GM23338 (cell line): ENCODE data around the gene TMEM87B. TPM values are rescaled to one million over a fixed set of nuclear protein-coding genes. Genes with fewer than 3 reads are reported as not detected.

Source experiments
- ATAC-seq: fragments of 200-7000 bp; cut with Tn5 transposase; 3 replicates; pipeline ENCODE4 v1.9.1; 2020
- DNase-seq: peaks from one replicate; pipeline ENCODE4 v3.0.0-alpha.2; 2015; ENCODE audit warnings: low spot score
- H2AFZ ChIP-seq: fragments of 200-600 bp; sonication (generic); 2 replicates; pipeline ENCODE4 v1.8.0; 2016; ENCODE audit warnings: antibody characterized with exemption, mild to moderate bottlenecking, moderate library complexity
- H3F3A ChIP-seq: fragments of 200-600 bp; sonication (generic); replicated peaks from 2 replicates; pipeline ENCODE4 v1.8.0; 2017; ENCODE audit warnings: antibody characterized with exemption, mixed run types, low read depth
- H3K27ac ChIP-seq: fragments of 200-600 bp; sonication (generic); 2 replicates; pipeline ENCODE4 v1.6.1; 2016; ENCODE audit warnings: low read depth
- H3K27me3 ChIP-seq: fragments of 200-600 bp; sonication (generic); 2 replicates; pipeline ENCODE4 v1.8.0; 2016; ENCODE audit warnings: mild to moderate bottlenecking, mixed run types, moderate library complexity; ENCODE audit not compliant: insufficient read depth
- H3K36me3 ChIP-seq: fragments of 200-600 bp; sonication (generic); 2 replicates; pipeline ENCODE4 v1.8.0; 2016; ENCODE audit warnings: mild to moderate bottlenecking; ENCODE audit not compliant: insufficient read depth
- H3K4me1 ChIP-seq: fragments of 200-600 bp; sonication (generic); 2 replicates; pipeline ENCODE4 v1.8.0; 2016; ENCODE audit warnings: mild to moderate bottlenecking, moderate library complexity; ENCODE audit not compliant: insufficient read depth
- H3K4me2 ChIP-seq: fragments of 200-600 bp; sonication (generic); 2 replicates; pipeline ENCODE4 v1.7.1; 2017; ENCODE audit warnings: mixed run types
- H3K4me3 ChIP-seq: fragments of 200-600 bp; sonication (generic); 2 replicates; pipeline ENCODE4 v1.6.1; 2016; ENCODE audit warnings: mixed run types
- H3K79me2 ChIP-seq: fragments of 200-600 bp; sonication (generic); replicated peaks from 2 replicates; pipeline ENCODE4 v1.8.0; 2017; ENCODE audit warnings: mild to moderate bottlenecking; ENCODE audit not compliant: insufficient read depth
- H3K9me2 ChIP-seq: fragments of 200-600 bp; sonication (generic); 2 replicates; pipeline ENCODE4 v1.8.0; 2017; ENCODE audit not compliant: insufficient read depth
- H4K20me1 ChIP-seq: fragments of 200-600 bp; sonication (generic); replicated peaks from 2 replicates; pipeline ENCODE4 v1.8.0; 2017; ENCODE audit warnings: mild to moderate bottlenecking; ENCODE audit not compliant: insufficient read depth
- H3K27ac Mint-ChIP-seq: 2 replicates; pipeline ENCODE4 v1.8.0; 2020; ENCODE audit warnings: inconsistent platforms, mild to moderate bottlenecking, moderate library complexity, mixed read lengths
- H3K27me3 Mint-ChIP-seq: 3 replicates; pipeline ENCODE4 v1.8.0; 2022; ENCODE audit warnings: low read depth, mild to moderate bottlenecking, moderate library complexity, mixed read lengths, inconsistent platforms; ENCODE audit not compliant: insufficient read depth, poor library complexity
- H3K36me3 Mint-ChIP-seq: 3 replicates; pipeline ENCODE4 v1.8.0; 2021; ENCODE audit warnings: low read depth, mild to moderate bottlenecking, inconsistent platforms, moderate library complexity, mixed read lengths
- H3K4me1 Mint-ChIP-seq: 3 replicates; pipeline ENCODE4 v1.8.0; 2020; ENCODE audit warnings: mild to moderate bottlenecking, inconsistent platforms, mixed read lengths
- H3K4me3 Mint-ChIP-seq: 3 replicates; pipeline ENCODE4 v1.8.0; 2021; ENCODE audit warnings: moderate library complexity, mild to moderate bottlenecking, inconsistent platforms, mixed read lengths
- H3K9me3 Mint-ChIP-seq: 3 replicates; pipeline ENCODE4 v1.8.0; 2020; ENCODE audit warnings: moderate library complexity, mild to moderate bottlenecking, inconsistent platforms, mixed read lengths
- CREB1 ChIP-seq: fragments of 250-450 bp; sonication (Bioruptor Pico); IDR thresholded peaks from 2 replicates; pipeline ENCODE4 v1.5.0; 2020; ENCODE audit warnings: low read depth, mild to moderate bottlenecking, moderate library complexity
- CTCF ChIP-seq, 2 experiments: fragments of 200-600 bp in 1 of 2; sonication (generic) in 1 of 2; conservative IDR thresholded peaks; 2 replicates each; pipeline versions ENCODE4 v1.5.1 to v1.6.1; 2016 to 2017; ENCODE audit warnings: antibody characterized with exemption in 2 of 2, low read depth in 2 of 2, mild to moderate bottlenecking in 2 of 2, moderate library complexity in 1 of 2
- EZH2 ChIP-seq: fragments of 200-600 bp; sonication (generic); IDR thresholded peaks from one replicate; pipeline ENCODE4 v1.8.0; 2017; ENCODE audit warnings: antibody characterized with exemption, mild to moderate bottlenecking, low read depth; ENCODE audit not compliant: unreplicated experiment
- EZH2phosphoT487 ChIP-seq: fragments of 200-600 bp; sonication (generic); IDR thresholded peaks from one replicate; pipeline ENCODE4 v1.8.1; 2018; ENCODE audit warnings: antibody characterized with exemption; ENCODE audit not compliant: unreplicated experiment
- NANOG ChIP-seq: IDR thresholded peaks from 2 replicates; pipeline ENCODE4 v1.6.1; 2016; ENCODE audit warnings: antibody characterized with exemption, borderline replicate concordance
- POLR2AphosphoS5 ChIP-seq: IDR thresholded peaks from 2 replicates; pipeline ENCODE4 v1.6.1; 2016; ENCODE audit warnings: antibody characterized with exemption, low read depth
- REST ChIP-seq: IDR thresholded peaks from one replicate; pipeline ENCODE4 v1.6.1; 2018; ENCODE audit warnings: antibody characterized with exemption; ENCODE audit not compliant: unreplicated experiment
- ZNF114 ChIP-seq: fragments of 250-450 bp; sonication (Bioruptor Pico); IDR thresholded peaks from 2 replicates; pipeline ENCODE4 v1.5.0; 2020; ENCODE audit warnings: mild to moderate bottlenecking, moderate library complexity
- ZNF331 ChIP-seq: fragments of 250-450 bp; sonication (Bioruptor Pico); IDR thresholded peaks from 2 replicates; pipeline ENCODE4 v1.5.0; 2020; ENCODE audit warnings: low read depth, mild to moderate bottlenecking, moderate library complexity
- polyA plus RNA-seq: library from polyadenylated mRNA; unstranded; fragments of >200 nt; fragmentation: Nextera tagmentation; extraction: Ambion mirVana; gene quantifications from 2 replicates; pipeline ENCODE4 v1.2.1, GENCODE V29; 2016
- total RNA-seq: library from RNA; depleted of rRNA; stranded (reverse); fragments of >200 nt; shearing (Covaris generic); gene quantifications from 2 replicates; pipeline ENCODE4 v1.2.3, GENCODE V29; 2014
- TF ChIP-seq, protein P1 (sequence below): IDR thresholded peaks from 2 replicates; pipeline ENCODE4 v1.6.1; 2016; ENCODE audit warnings: antibody characterized with exemption

Gene TMEM87B
- total and polyA plus RNA-seq, 2 experiments from 2014 or later, result 7.0 to 15.4 TPM

DNA sequence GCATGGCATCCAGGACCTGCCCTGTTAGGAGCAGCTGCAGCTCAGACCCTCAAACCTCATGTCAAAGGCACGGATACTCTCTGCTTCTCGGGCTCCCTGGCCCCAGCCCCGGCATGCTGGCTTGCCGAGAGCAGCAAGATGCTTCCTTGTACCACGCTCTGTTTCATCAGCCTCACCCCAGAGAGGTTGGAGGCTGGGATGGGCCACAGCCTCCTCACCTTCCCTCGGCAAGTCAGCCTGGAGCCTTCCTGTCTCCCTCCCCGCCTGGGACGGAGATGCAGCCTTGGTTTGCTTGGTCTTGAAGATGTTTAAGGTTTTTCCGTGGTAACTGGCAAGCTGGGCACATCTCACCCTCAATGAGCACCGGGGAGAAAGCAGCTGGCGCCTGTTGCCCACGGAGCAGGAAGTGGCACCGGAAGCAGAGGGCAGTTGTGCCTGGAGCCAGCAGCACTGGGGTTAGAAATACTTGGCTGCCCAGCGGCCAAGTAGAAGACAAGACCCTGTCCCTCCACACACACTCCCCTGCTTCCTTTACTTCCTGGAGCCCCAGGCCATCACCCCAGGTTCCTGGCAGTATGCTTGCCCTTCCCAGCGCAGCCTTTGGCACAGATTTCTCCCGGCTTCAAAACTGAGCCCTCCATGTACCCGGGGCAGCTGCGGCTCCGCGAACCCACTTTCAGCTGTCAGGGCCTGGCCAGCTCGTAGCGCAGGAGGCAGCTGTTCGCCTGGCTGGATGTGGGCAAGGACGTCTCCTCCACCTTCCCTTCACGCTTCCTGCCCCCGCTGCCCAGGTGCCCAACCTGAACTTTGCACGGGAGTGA is 100.5 kb downstream of the TMEM87B start:
- H3F3A ChIP-seq, result no peaks in the 10 kb centered on the region
- H3K9me2 ChIP-seq, result no peaks in the 10 kb centered on the region
- peaks cover 4% of the 10 kb centered on the region for H3K27me3 Mint-ChIP-seq
- no peaks in the 10 kb centered on the region for H3K36me3 Mint-ChIP-seq
- no peak overlapping the region for H3K4me2 ChIP-seq
- H3K79me2 ChIP-seq, result no peaks in the 10 kb centered on the region
- no peak overlapping the region for H3K4me3 Mint-ChIP-seq
- no peak overlapping the region for H3K27ac ChIP-seq
- H3K4me1 Mint-ChIP-seq, result peaks cover 18% of the 10 kb centered on the region
- TF ChIP-seq CREB1 (CRISPR knock-in tag) (no peak), EZH2 (no peak), CTCF (conservative IDR thresholded peaks at IDR 0.05; ENCODE audit: low read depth in 2 of 2) (no peak), NANOG (no peak)
- peak overlapping the region; percentile 28; the same call in 1 of the 2 replicates for H2AFZ ChIP-seq
- no peaks in the 10 kb centered on the region for H3K9me3 Mint-ChIP-seq
- no peaks in the 10 kb centered on the region for H3K27me3 ChIP-seq
- no peaks in the 10 kb centered on the region for H4K20me1 ChIP-seq
- H3K4me1 ChIP-seq, result no peaks in the 10 kb centered on the region
- DNase-seq (no peak), ATAC-seq (no peak)
- H3K4me3 ChIP-seq, result no peak overlapping the region
- H3K36me3 ChIP-seq, result no peaks in the 10 kb centered on the region
- no peak overlapping the region for H3K27ac Mint-ChIP-seq

DNA sequence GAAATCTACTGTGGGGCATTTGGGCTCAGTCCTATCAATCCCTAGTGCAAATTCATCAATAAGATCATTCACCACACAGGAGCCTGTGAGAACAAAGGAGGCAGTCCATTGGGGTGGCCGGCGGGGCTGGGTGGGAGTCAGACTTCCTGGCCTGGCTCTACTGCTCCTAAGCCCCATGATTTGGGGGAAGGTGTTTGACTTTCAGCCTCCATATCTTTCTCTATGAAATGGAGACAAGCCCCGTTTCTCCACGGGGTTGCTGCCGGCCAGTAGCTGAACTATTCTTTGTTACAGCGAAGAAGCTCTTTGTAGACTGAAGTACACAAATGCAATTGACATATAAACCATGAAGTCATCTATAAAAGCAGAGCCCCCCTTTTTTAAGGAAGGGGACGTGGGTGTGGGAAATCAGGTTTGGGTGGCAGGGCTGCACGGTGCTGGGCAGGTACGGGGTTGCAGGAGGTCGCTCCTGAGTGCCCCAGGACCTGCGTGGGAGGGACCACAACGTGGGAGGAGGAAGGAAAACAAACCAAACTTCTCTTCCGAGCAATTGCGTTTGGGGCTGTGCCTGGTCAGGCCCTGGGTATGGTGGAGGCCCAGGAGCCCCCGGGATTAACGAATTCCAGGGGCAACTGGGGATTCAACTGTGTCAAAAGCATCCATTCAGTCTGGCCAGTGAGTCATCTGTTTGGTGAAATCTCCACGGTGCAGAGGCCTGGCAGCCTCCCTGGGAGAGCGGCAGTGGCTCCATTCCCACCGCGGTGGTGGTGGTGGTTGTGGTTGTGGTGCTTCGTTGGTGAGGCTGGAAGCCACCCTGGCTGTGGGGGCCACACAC is 101.3 kb downstream of the TMEM87B start:
- no peaks in the 10 kb centered on the region for H3K27me3 ChIP-seq
- Mint-ChIP-seq H3K9me3 (no peaks in the 10 kb centered on the region), H3K36me3 (no peaks in the 10 kb centered on the region), H3K4me3 (no peak overlapping the region), H3K27ac (no peak overlapping the region), H3K4me1 (peaks cover 17% of the 10 kb centered on the region), H3K27me3 (peaks cover 7% of the 10 kb centered on the region)
- H3K36me3 ChIP-seq, result no peaks in the 10 kb centered on the region
- H3K4me2 ChIP-seq, result no peak overlapping the region
- H3K9me2 ChIP-seq, result no peaks in the 10 kb centered on the region
- H2AFZ ChIP-seq, result peak overlapping the region; percentile 23; the same call in 1 of the 2 replicates
- H3K27ac ChIP-seq, result no peak overlapping the region
- ATAC-seq, result no peak
- H4K20me1 ChIP-seq, result no peaks in the 10 kb centered on the region
- no peaks in the 10 kb centered on the region for H3K4me1 ChIP-seq
- H3K79me2 ChIP-seq, result no peaks in the 10 kb centered on the region
- H3K4me3 ChIP-seq, result no peak overlapping the region
- no peaks in the 10 kb centered on the region for H3F3A ChIP-seq
- no peak for DNase-seq
- TF ChIP-seq EZH2phosphoT487 (no peak), NANOG (no peak), ZNF331 (CRISPR knock-in tag) (no peak), ZNF114 (CRISPR knock-in tag) (no peak), CTCF (conservative IDR thresholded peaks at IDR 0.05; ENCODE audit: low read depth in 2 of 2) (no peak), REST (no peak), EZH2 (no peak), POLR2AphosphoS5 (no peak), CREB1 (CRISPR knock-in tag) (no peak)
- TF ChIP-seq, protein P1, sequence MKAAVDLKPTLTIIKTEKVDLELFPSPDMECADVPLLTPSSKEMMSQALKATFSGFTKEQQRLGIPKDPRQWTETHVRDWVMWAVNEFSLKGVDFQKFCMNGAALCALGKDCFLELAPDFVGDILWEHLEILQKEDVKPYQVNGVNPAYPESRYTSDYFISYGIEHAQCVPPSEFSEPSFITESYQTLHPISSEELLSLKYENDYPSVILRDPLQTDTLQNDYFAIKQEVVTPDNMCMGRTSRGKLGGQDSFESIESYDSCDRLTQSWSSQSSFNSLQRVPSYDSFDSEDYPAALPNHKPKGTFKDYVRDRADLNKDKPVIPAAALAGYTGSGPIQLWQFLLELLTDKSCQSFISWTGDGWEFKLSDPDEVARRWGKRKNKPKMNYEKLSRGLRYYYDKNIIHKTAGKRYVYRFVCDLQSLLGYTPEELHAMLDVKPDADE, result no peak
